ENCODE results near the gene LDLRAD4.
A peak's percentile ranks its signal among the peaks of the same experiment; 100 is the strongest.

LDLRAD4 gene

DNA sequence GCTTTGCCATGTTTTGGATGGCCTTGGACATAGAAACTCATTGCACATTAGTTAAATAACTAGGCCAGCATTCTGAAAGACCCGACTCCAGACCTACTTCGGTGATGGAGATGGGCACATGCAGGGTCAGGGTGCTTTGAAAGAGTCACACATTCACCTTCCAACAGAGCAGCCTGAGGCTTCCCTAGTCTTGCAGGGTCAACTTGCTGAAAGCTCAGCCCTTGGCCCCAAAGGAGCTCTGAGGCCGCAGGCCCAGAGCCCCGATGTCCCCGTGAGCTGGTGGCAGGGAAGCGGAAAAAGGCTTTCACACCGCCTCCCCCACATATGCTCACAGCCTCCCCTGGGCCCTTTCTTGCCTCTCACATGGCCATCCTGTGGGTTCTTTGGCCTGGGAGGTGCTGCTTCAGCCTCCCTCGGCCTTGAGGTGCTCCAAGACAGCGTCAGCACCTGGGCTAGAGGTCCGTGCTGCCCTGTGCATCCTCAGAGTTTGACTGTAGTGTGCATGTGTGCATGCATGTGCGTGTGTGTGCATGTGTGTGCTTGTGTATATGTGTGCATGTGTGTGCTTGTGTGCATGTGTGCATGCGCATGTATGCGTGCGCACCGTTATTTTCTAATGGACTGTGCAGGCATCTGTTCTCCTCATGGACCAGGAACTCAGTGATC, 21.6 kb downstream of the LDLRAD4 start:
- 0 out of 22 replicates have a peak, but pooled peaks cover 0 to 11% (median 0%) of the 10 kb centered on the region in 11 experiments for H3K9me3 ChIP-seq (replicated peaks in 1 of 11)
- peak overlapping the region in 6 of 11 experiments; percentile 4 to 59 (median 38); a peak in 8 of 22 replicates for H3K27ac ChIP-seq
- no peak overlapping the region for H3K4me3 ChIP-seq
- peak overlapping the region; percentile 57 to 87 (median 75) for H3K4me2 ChIP-seq
- TF ChIP-seq Cebpa-rat (IDR thresholded peaks at IDR 0.05), result no peak
- H3K36me3 ChIP-seq, result peaks cover 0 to 39% (median 27%) of the 10 kb centered on the region in 11 experiments; a peak in 16 of 22 replicates
- peak overlapping the region in 7 of 11 experiments; percentile 9 to 63 (median 24); a peak in 6 of 22 replicates for H3K9ac ChIP-seq
- H4K20me1 ChIP-seq, result peaks cover 0 to 83% (median 45%) of the 10 kb centered on the region in 11 experiments; a peak in 17 of 22 replicates
- no peaks in the 10 kb centered on the region for H3K27me3 ChIP-seq
- peaks cover 30 to 71% (median 57%) of the 10 kb centered on the region in 10 experiments for H3K4me1 ChIP-seq

DNA sequence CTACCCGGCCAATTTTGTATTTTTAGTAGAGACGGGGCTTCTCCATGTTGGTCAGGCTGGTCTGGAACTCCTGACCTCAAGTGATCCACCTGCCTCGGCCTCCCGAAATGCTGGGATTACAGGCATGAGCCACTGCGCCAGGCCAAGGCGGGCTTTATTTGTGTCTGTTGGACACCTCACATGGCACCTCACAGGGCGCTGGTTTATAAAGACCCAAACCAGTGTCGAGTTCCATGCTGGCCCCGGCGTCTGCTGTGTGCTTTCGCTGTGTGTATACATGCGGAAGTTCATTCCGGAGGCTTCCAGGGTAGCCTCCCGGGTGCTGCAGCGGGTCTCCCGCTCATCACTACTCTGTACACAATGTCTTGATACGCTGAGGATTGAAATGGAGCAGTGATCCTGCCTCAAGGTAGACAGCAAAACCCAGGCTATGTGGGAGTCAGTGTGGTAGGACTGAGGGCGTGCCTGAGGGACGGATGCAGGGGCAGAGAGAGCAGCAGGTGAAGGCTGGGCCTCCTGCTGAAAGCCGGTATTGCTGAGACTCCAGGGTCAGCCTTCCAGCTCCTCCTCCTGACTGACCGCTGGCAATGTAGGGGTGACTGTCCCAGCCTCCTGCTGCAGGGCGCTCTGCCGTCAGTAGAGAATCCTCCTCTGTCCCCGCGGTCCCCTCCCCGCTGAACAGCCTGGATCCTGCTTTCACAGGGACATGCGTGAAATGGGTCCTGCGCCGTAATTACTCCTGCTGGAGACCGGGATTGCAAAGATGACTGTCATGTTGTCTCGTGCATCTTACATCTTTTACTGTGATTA, 22.7 kb downstream of the LDLRAD4 start:
- H3K27ac ChIP-seq, result no peak overlapping the region
- peaks cover 0 to 50% (median 27%) of the 10 kb centered on the region in 11 experiments; a peak in 17 of 22 replicates for H3K36me3 ChIP-seq
- H3K4me3 ChIP-seq, result no peak overlapping the region
- peaks cover 0 to 83% (median 40%) of the 10 kb centered on the region in 11 experiments; a peak in 17 of 22 replicates for H4K20me1 ChIP-seq
- H3K4me2 ChIP-seq, result no peak overlapping the region
- no peak overlapping the region for H3K9ac ChIP-seq
- H3K9me3 ChIP-seq (replicated peaks in 1 of 11), result 0 out of 22 replicates have a peak, but pooled peaks cover 0 to 11% (median 0%) of the 10 kb centered on the region in 11 experiments
- TF ChIP-seq Cebpa-rat (IDR thresholded peaks at IDR 0.05), result no peak
- peaks cover 19 to 71% (median 53%) of the 10 kb centered on the region in 10 experiments for H3K4me1 ChIP-seq
- no peaks in the 10 kb centered on the region for H3K27me3 ChIP-seq

DNA sequence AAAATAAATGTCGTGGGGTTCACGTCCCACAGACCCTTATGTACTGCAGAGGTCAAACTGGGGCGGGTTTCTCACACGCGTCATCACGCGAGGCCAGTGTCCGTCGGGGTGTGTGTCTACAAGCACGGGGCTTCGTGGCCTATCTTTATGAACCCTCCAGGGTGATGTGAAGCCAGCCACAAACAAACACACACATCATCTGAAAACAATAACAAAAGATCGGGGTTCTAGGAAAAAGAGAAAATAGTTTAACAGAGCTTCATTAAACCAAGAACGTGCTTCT, 23.3 kb downstream of the LDLRAD4 start:
- Histone ChIP-seq H3K36me3 (peaks cover 0 to 56% (median 27%) of the 10 kb centered on the region in 11 experiments; a peak in 17 of 22 replicates), H3K9ac (no peak overlapping the region), H4K20me1 (peaks cover 0 to 81% (median 34%) of the 10 kb centered on the region in 11 experiments; a peak in 17 of 22 replicates), H3K4me2 (no peak overlapping the region), H3K27me3 (no peaks in the 10 kb centered on the region), H3K4me1 (peaks cover 15 to 68% (median 48%) of the 10 kb centered on the region in 10 experiments), H3K9me3 (replicated peaks in 1 of 11) (0 out of 22 replicates have a peak, but pooled peaks cover 0 to 11% (median 0%) of the 10 kb centered on the region in 11 experiments), H3K4me3 (no peak overlapping the region), H3K27ac (no peak overlapping the region)
- no peak for TF ChIP-seq Cebpa-rat (IDR thresholded peaks at IDR 0.05)

- peaks cover 0 to 75% (median 25%) of the 10 kb centered on the region in 11 experiments; a peak in 17 of 22 replicates for H4K20me1 ChIP-seq
- peaks cover 0 to 16% (median 3%) of the 10 kb centered on the region in 11 experiments; a peak in 5 of 22 replicates for H3K9me3 ChIP-seq (replicated peaks in 1 of 11)
- no peak for TF ChIP-seq Cebpa-rat (IDR thresholded peaks at IDR 0.05)
- H3K4me2 ChIP-seq, result no peak overlapping the region
- H3K36me3 ChIP-seq, result peaks cover 0 to 65% (median 36%) of the 10 kb centered on the region in 11 experiments; a peak in 17 of 22 replicates
- no peak overlapping the region for H3K9ac ChIP-seq
- H3K4me1 ChIP-seq, result peaks cover 15 to 58% (median 38%) of the 10 kb centered on the region in 10 experiments
- no peak overlapping the region for H3K27ac ChIP-seq
- no peak overlapping the region for H3K4me3 ChIP-seq
- H3K27me3 ChIP-seq, result no peaks in the 10 kb centered on the region
Measured at GRCh38 chr18:13242797-13243196, 24.2 kb downstream of the LDLRAD4 start.

DNA sequence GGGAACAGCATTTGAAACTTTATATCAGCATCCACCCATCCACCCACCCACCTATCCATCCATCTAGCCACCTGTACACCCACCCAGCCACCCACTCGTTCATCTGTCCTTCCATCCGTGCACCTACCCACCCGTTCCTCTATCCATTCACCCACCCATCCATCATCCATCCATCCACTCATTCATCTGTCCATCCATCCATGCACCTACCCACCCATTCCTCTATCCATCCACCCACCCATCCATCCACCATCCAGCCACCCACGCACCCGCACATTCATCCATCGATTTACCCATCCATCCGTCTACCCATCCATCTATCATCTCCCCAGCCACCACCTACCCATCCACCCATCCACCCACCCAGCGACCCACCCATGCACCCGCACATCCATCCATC, 24.8 kb downstream of the LDLRAD4 start:
- Histone ChIP-seq H3K27me3 (no peaks in the 10 kb centered on the region), H3K27ac (no peak overlapping the region), H3K9me3 (replicated peaks in 1 of 11) (peaks cover 0 to 22% (median 7%) of the 10 kb centered on the region in 11 experiments; a peak in 8 of 22 replicates), H3K4me2 (no peak overlapping the region), H4K20me1 (peaks cover 0 to 69% (median 20%) of the 10 kb centered on the region in 11 experiments; a peak in 16 of 22 replicates), H3K36me3 (peaks cover 0 to 71% (median 42%) of the 10 kb centered on the region in 11 experiments; a peak in 17 of 22 replicates), H3K9ac (no peak overlapping the region), H3K4me3 (no peak overlapping the region), H3K4me1 (peaks cover 15 to 53% (median 32%) of the 10 kb centered on the region in 10 experiments)
- no peak for TF ChIP-seq Cebpa-rat (IDR thresholded peaks at IDR 0.05)

DNA sequence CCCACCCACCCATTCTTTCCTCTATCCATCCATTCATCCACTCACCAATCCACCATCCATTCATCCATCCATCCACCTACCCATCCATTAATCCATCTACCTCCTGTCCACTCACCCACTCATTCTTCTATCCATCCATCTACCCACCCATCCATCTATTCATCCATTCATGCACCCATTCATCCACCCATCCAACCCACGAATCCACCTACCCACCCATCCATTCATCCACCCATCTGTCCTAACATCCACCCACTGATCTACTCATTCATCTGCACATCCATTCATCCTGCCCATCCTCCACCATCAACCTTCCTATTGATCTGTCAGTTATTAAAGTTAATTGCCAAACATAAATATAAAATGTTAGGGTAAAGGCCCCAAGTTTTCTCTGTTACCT, 25.6 kb downstream of the LDLRAD4 start:
- Histone ChIP-seq H3K9me3 (replicated peaks in 1 of 11) (peaks cover 0 to 29% (median 9%) of the 10 kb centered on the region in 11 experiments; a peak in 10 of 22 replicates), H4K20me1 (peaks cover 0 to 62% (median 13%) of the 10 kb centered on the region in 11 experiments; a peak in 15 of 22 replicates), H3K4me1 (peaks cover 14 to 45% (median 25%) of the 10 kb centered on the region in 10 experiments), H3K27me3 (no peaks in the 10 kb centered on the region), H3K4me2 (no peak overlapping the region), H3K9ac (no peak overlapping the region), H3K36me3 (peaks cover 0 to 79% (median 42%) of the 10 kb centered on the region in 11 experiments; a peak in 17 of 22 replicates), H3K27ac (no peak overlapping the region), H3K4me3 (no peak overlapping the region)
- no peak for TF ChIP-seq Cebpa-rat (IDR thresholded peaks at IDR 0.05)

- TF ChIP-seq Cebpa-rat (IDR thresholded peaks at IDR 0.05), result no peak
- peak overlapping the region in 5 of 11 experiments; percentile 2 to 32 (median 26); a peak in 5 of 22 replicates for H3K4me2 ChIP-seq
- H3K9ac ChIP-seq, result peak overlapping the region in 1 of 11 experiments; percentile 21; a peak in 1 of 22 replicates
- peaks cover 0 to 91% (median 42%) of the 10 kb centered on the region in 11 experiments; a peak in 17 of 22 replicates for H3K36me3 ChIP-seq
- no peak overlapping the region for H3K27ac ChIP-seq
- peaks cover under 1 to 31% (median 11%) of the 10 kb centered on the region in 10 experiments; a peak in 19 of 20 replicates for H3K4me1 ChIP-seq
- peaks cover 0 to 48% (median 2%) of the 10 kb centered on the region in 11 experiments; a peak in 11 of 22 replicates for H4K20me1 ChIP-seq
- H3K9me3 ChIP-seq (replicated peaks in 1 of 11), result peaks cover 0 to 39% (median 14%) of the 10 kb centered on the region in 11 experiments; a peak in 12 of 22 replicates
- H3K4me3 ChIP-seq, result no peak overlapping the region
- no peaks in the 10 kb centered on the region for H3K27me3 ChIP-seq
Measured at GRCh38 chr18:13245481-13246000, 27.0 kb downstream of the LDLRAD4 start.

DNA sequence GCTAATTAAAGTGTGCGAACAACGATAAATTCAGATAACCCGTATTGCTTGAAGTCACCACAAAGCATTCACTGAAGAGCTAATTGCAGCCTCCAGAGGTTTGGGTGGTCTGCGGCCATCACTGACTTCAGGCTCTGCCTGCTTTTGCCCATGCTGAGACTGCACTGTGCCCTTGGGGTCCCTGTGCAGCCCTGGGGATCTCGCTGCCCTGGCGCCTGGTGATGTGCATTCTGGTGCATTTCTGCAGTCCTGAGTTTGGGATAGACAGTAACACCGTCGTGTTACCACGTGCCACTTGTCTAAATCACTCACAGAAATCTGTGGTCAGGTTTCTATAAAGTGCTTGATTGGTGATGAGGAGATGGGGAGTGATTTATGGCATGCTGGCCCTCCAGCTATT, 27.6 kb downstream of the LDLRAD4 start:
- no peaks in the 10 kb centered on the region for H3K27me3 ChIP-seq
- TF ChIP-seq Cebpa-rat (IDR thresholded peaks at IDR 0.05), result no peak
- H3K4me1 ChIP-seq, result peaks cover 0 to 27% (median 8%) of the 10 kb centered on the region in 10 experiments; a peak in 12 of 20 replicates
- H3K36me3 ChIP-seq, result peaks cover 0 to 93% (median 39%) of the 10 kb centered on the region in 11 experiments; a peak in 17 of 22 replicates
- no peak overlapping the region for H3K27ac ChIP-seq
- peaks cover 0 to 43% (median 0%) of the 10 kb centered on the region in 11 experiments; a peak in 7 of 22 replicates for H4K20me1 ChIP-seq
- H3K9ac ChIP-seq, result no peak overlapping the region
- H3K4me3 ChIP-seq, result no peak overlapping the region
- peak overlapping the region in 2 of 11 experiments; percentile 14 to 32; a peak in 1 of 22 replicates for H3K4me2 ChIP-seq
- H3K9me3 ChIP-seq (replicated peaks in 1 of 11), result peaks cover 0 to 39% (median 14%) of the 10 kb centered on the region in 11 experiments; a peak in 12 of 22 replicates

All from BLaER1 treated with 17β-estradiol and CSF1 and Interleukin-3, amounts not matched to agents 10 nM and 100 nM (cell line).